GM12801 (cell line): ENCODE measurements around the gene HAND1.

Experiments used
- CTCF ChIP-seq: IDR thresholded peaks from one replicate; pipeline ENCODE4 v1.5.1; 2011; ENCODE audit warnings: control low read depth; ENCODE audit not compliant: insufficient read length; ENCODE audit errors: extremely low read depth

The HAND1 gene

DNA sequence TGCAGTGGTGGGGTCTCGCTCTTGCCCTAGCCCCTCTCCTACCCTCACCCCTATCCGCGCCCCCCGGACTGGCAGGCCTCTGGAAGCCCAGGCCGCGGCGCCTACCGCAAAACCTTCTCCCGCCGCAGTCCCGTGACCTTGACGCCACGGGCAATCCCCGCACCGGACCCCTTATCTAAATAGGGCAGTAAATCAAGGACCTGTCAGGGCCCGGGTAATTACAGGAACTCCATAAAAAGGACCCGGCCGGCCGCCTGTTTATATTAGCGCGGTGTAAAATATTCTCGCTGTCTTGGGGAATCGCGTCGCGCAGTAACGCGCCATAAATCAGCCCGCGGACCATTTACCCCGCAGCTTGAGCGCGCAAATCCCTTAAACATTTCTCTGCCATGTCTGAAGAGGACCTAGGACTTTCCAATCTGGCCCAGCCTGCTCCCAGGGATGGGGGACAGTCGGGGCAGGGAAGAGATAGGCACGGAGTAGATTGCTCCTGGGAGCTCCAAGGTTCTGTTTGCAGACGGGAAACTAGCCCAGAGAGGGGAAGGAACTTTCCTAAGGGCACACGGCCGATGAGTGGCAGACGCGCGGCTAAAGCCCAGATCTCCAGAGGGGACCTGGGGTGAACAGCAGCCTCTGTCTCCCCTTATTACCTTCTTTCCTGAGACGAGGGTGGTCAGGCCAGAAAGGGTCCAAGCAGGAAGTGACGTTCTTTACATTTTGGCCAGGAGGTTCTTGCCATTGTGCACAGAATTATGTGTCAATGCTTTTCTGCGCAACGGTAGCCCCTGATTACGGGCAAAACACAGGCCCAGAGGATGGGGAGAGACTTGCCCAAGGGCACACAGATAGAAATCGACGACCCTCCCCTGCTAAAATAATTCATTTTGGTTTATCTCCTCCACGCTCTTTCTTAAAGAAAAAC is 4.8 kb upstream of the HAND1 start:
- TF ChIP-seq CTCF, result no peak

GRCh38 chr5:154481584-154482381 is 3.8 kb upstream of the HAND1 start:
- no peak for TF ChIP-seq CTCF

DNA sequence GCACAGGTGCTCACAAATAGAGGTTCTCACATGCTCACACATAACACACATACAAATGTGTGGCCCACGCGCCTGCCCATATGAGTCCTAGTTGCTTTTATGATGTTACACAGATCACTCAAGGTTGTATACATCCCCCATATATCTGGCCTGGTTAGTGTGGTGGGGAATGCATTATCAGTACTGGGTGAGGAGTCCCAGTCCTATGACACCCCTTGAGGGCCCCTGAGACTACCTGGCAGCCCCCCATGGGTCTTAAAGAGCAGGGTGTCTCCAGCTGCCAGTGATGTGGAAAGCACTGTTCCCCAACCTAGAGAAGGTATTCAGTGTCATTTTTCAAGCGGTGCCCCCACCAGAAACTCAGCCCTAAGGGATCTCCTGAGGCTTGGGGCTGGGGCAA is 2.8 kb upstream of the HAND1 start:
- TF ChIP-seq CTCF, result no peak

DNA sequence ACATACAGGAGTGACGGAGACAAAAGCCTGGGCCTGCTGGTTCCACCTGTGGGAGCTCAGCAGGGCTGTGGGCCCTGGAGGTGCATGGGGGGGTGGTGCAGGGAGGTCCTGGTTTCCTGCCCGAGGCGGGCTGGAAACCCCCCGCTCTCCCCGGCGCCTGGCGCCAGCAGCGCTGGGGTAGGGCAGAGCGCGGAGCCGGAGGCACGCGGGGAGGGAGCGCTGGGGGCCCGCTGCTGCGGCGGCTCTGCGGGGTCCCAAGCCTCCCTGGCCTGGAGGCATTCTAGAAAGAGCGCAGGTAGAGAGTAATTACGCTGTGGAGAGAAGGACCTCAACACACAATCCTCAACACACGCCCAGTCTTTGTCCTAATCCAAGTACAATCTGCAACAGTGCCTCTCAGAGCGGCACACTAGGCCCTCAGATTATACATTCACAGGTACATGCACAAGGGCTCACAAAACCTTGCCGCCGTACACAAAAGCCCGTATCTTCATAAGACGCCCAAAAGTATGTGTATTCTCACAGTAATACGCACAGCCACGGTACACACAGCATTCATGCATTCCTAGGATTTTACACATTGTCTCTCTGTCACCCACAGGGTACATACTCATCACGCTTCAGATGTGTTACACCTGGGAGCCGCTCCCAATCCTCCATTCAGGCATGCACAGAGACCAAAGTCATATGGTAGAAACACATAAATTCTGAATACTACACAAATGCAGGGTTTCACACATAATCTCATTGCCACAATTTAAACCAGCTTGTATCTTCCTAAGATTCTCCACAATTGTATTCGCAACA is 2.1 kb upstream of the HAND1 start:
- TF ChIP-seq CTCF, result no peak

GRCh38 chr5:154479160-154479943 is 1.3 kb upstream of the HAND1 start:
- no peak for TF ChIP-seq CTCF

DNA sequence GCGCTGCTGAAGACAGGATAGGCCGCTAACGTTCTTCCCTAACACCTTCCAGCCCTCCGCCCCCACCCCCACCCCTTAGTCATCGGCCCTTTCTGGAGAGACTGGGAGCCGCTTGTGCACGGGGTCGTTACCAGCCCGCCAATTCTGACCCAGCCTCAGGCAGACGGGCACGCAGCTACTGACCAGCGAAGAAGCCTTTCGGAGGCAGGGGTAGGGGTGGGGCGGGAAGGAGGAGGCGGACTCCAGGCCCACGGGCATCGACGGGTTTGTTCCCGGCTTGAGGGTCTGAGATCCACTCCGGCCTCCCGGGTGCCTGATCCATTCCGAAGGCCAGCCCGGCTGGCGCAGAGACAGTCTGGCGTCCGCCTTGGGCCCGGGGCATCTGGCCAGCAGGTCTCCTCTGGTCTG is 729 bp upstream of the HAND1 start:
- no peak for TF ChIP-seq CTCF
